Measurements from ENCODE around the gene TRIM2.
A peak's percentile ranks its signal among the peaks of the same experiment; 100 is the strongest.

TRIM2 gene

DNA sequence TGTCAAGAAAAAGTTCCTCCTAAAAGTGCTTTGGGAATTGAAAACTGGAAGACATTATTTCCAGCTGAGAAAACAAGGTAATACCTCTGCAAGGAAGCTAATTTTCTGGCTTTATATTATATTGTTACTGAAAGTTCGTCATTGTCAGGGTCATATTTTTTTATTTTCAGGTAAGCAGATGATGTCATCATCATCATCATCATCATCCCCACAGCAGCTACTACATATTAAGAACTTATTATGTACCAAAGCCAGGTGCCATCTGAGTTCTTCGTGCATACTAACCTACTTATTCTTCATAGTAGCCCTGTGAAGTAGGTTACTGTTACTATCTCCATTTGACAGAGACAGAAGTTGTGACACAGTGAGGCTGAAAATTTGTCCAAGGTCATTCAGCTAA lies 87.3 kb downstream of the TRIM2 start:
- no peak for DNase-seq

- DNase-seq = no peak
These were observed 88.9 kb downstream of the TRIM2 start for GRCh38 chr4:153292897-153293741.

GRCh38 chr4:153293742-153294057 lies 89.5 kb downstream of the TRIM2 start:
- no peak for DNase-seq

DNA sequence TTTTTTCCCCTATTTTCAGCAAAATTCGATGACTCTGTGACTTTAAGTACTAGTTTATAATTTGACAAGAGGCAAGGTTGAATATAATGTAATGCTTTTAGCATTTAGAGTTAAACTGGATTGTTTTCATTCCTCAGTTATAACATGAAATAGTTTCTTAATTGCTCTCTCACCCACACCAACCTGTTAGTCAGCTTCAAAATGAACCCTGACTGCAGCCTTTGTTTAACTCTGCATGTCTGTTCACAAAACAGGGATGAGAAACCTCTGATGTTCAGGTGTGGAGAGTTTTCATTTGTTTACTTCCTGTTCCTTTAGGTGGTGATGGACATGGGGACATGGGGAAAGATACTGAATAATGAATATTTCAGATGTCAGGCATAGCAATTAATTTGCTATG lies 90.4 kb downstream of the TRIM2 start:
- no peak for DNase-seq

GRCh38 chr4:153295131-153295755 lies 91.0 kb downstream of the TRIM2 start:
- no peak for DNase-seq

DNA sequence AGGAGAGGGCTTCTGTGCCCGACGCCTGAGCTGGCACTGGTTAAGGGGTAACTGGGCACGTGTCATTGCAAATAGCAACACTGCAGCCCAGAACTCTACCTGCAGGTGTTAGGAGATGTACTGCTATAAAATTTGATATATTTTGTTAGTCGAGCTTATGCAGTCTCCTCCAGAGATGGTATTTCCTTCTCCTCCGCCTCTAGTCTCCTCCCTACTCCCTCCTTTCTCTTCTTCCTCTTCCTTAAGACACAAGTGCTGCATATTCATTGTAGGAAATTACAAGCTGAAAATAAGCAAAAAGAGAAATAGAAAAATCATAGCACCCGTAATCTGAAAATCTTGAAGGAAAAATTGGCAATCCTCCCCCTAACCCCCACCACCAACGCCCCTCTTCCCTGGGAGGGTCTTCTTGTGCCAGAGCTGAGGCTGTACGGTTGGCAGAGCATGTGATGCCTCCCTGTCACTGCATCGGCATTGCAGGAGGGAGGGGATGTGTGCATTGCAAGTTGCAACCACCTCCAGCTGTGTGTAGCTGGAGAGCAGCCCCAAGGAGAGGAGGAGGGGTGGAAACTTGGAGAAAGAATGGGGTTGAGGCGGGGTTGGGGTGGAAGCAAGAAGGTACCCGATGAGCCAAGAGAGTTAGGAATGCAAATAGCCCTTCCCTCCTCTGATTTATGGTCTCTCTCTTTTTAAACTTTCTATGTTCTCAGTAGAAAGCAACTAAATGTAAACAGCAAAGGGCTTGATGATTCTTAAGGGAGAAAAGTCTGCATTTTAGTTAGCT lies 92.0 kb downstream of the TRIM2 start:
- DNase-seq = no peak

GRCh38 chr4:153297116-153297515 lies 92.9 kb downstream of the TRIM2 start:
- DNase-seq = no peak

- no peak for DNase-seq
These were observed 106.5 kb downstream of the TRIM2 start for GRCh38 chr4:153310793-153311192.

DNA sequence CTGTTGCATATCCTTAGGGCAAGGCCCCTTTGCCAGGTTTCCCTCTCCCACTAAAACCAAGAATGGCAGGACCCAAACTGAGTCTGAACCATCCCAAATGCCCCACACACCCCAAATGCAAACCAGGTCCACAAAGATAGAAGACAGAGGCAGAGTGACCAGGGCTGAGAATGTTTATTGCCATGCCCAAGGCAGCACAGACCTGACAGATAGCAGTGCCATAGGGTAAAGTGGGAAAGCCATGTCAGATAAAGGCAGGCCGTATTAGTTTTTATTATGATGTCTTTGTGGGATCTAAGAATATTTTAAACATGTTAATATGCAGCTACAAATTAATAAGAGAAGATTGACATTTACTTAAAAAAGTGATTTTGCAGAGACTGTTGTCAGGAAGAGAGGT lies 110.7 kb downstream of the TRIM2 start:
- no peak for DNase-seq

- no peak for DNase-seq
These were observed 114.6 kb downstream of the TRIM2 start for GRCh38 chr4:153318696-153319320.

DNA sequence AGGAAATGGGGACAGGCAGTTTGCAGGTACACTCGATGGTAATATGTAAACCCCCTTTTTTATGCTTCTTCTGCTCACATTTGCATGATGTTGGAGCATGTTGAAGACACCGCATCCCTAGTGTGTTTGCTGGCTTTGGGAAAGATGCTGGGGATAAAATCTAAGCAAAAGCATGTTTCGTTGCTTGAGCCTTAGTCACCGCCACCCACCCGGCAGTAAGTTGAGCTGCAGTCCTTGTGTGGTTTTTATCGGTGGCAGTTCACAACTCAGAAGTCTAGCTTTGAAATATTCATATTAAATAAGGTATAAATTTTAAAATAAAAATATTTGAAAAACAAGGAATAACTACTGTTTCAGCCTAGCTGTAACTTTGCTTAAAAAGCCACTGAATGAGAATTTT lies 118.5 kb downstream of the TRIM2 start:
- DNase-seq = no peak

DNA sequence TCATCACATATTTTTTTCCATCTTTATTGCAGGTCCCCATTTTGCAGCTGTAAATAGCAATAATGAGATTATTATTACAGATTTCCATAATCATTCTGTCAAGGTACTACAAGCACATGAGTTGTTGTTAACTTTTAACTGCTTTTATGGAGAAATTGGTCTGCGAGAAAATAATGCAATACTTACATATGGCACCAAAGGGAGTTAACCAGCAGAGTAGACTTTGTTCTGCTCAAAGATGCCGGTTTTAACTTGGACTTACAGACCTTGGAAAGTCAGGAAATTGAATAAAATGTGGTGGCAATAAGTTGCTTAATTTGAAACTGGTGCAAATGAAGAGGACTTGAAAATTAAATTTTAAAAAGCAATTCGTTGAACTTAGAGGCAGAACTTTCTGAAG lies 119.8 kb downstream of the TRIM2 start:
- DNase-seq = no peak

GRCh38 chr4:153325558-153325957 lies 121.3 kb downstream of the TRIM2 start:
- no peak for DNase-seq

- DNase-seq = no peak
These were observed 122.3 kb downstream of the TRIM2 start for GRCh38 chr4:153326513-153326912.

DNA sequence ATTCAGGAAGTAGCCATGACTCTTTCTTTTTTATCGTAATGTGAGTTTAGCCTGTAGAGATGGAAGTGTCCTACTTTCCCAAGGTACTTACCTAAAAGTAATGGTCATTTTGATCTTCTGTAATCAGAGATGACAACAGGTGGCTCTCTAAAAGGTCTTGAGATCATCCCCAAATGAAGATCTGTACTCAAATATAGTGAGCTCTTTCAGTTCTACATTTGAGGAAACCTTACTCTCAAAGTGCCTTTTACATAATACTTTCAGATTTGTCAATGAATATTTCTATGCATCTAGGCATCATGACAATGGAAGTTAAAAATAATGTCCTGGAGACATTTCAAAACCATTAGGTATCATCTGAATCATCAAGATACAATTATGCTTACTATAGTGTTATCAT lies 123.0 kb downstream of the TRIM2 start:
- DNase-seq = no peak

- no peak for DNase-seq
These were observed 128.7 kb downstream of the TRIM2 start for GRCh38 chr4:153332936-153333335.

DNA sequence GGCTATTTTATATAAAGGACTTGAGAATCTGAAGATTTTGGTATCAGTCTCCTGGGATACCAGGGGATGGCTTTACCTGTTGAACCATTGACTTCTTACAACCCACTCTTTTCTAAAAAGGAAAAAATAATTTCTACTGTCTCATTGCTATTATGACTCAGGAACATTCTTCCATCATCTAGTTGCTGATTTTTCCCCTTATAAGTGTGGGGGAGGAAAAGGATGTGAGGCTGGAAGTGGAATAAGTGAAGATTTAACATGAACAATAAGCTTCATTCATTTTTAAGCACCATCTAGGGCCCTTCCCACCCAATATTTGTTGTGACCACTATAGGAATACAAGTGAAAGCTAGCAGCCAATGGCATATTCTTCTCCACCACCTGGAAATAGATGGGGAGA lies 129.6 kb downstream of the TRIM2 start:
- no peak for DNase-seq

- no peak for DNase-seq
These were observed 131.4 kb downstream of the TRIM2 start for GRCh38 chr4:153335665-153336064.

DNA sequence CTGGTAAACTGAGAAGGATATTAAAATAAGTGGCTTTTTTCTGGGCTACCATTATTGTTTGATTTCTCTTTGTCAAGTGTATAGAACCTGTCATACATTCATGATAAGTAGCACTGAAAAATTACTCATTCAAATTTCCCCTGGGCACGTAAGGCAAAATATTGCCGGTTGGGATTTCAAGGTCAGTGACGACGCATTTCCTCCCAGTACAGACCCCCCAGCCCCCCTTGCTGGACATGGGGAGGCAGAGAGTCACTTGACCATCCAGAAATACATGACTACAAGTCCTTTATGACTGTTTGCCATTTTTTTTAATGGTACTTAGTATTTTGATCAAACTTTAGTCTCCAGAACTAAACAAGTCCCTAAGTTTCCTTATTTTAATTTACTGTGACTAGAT lies 133.4 kb downstream of the TRIM2 start:
- no peak for DNase-seq

GRCh38 chr4:153341575-153342090 lies 137.4 kb downstream of the TRIM2 start:
- DNase-seq = peak; percentile 19

DNA sequence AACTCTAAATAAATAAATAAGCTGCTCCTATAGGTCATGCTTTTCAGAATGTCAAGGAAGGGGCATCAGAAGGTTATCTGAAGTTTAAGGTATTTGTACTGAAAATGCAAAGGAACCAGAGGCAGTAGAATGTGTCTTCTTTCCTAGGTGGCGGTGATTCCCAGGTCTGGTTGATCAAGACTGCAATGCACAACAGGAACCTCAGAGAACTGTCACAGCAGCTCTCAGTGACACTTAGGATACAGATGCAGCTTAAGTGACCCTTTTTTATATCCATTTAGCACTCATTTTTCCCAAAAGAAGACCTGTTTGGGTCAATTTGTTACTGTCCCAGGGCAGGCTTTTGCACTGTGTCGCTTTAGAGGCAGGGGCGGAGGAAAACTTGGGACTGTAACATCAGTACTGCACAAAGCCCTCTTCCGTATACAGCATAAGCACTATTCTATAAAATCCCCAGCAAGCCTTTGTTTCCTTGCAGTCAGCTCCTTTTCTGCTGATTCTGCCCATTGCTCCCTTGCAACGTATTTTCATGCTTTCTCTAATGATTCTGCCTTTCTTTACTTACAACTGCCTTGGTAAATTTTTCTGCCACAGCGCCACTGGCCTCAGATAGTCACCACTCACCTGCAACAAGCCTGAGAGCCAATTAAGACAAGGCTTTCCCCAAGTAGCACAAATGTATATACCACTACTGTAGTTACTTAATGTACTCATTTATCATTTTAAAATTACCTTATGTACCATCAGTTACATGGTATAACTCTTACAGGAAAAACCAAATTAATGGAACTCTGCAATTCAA lies 138.7 kb downstream of the TRIM2 start:
- no peak for DNase-seq
